ENCODE data around the gene NR2E3. TPM values are rescaled to one million over a fixed set of nuclear protein-coding genes. Genes with fewer than 3 reads are reported as not detected.

Gene NR2E3
- total RNA-seq, 1 experiment from 2014 or later, result 0.37 TPM

GRCh38 chr15:71789616-71790015 is 20.7 kb upstream of the NR2E3 start:
- no peak for DNase-seq (ENCODE audit: extremely low read depth, low read depth)

DNA sequence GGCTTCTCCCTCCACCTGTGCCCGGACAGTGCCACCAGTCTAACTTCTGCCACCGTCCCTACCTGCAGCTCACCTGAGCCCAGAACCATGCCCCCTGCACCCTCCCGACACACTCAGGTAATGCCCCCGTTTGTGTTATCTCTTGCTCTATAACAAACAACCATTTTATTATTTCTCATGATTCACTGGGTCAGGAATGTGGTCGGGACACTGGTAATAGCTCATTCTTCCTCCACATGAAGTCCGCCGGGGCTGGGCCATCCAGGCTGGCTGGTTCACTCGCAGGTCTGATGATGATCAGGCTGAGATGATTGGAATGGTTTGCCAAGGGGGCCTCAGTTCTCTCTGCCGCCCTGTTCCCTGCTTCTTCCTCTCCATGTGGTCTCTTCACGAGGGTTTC is 20.3 kb upstream of the NR2E3 start:
- DNase-seq (ENCODE audit: extremely low read depth, low read depth), result no peak

DNA sequence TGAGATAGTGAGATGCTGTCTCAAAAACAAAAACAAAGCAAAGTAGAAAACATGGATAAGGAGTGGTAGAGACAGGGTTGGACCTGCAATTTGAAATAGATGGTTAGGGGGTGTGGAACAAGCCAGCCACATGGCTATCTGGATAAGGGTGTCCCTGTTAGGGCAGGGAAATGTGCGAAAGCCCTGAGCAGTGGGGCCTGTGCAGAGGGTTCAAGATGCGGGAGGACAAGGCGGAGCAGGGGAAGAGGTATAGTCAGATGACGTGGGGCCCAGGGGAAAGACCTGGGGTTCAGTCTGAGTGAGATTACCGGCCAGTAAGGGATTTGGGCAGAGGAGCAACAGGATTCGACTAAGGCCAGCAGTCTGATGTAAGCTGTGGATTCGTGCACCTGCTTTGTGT is 18.4 kb upstream of the NR2E3 start:
- DNase-seq (ENCODE audit: extremely low read depth, low read depth), result no peak

- DNase-seq (ENCODE audit: extremely low read depth, low read depth), result no peak
Measured at GRCh38 chr15:71792521-71792920, 17.8 kb upstream of the NR2E3 start.

GRCh38 chr15:71798641-71799040 is 11.7 kb upstream of the NR2E3 start:
- no peak for DNase-seq (ENCODE audit: extremely low read depth, low read depth)

- DNase-seq (ENCODE audit: extremely low read depth, low read depth), result no peak
Measured at GRCh38 chr15:71800190-71800589, 10.2 kb upstream of the NR2E3 start.

DNA sequence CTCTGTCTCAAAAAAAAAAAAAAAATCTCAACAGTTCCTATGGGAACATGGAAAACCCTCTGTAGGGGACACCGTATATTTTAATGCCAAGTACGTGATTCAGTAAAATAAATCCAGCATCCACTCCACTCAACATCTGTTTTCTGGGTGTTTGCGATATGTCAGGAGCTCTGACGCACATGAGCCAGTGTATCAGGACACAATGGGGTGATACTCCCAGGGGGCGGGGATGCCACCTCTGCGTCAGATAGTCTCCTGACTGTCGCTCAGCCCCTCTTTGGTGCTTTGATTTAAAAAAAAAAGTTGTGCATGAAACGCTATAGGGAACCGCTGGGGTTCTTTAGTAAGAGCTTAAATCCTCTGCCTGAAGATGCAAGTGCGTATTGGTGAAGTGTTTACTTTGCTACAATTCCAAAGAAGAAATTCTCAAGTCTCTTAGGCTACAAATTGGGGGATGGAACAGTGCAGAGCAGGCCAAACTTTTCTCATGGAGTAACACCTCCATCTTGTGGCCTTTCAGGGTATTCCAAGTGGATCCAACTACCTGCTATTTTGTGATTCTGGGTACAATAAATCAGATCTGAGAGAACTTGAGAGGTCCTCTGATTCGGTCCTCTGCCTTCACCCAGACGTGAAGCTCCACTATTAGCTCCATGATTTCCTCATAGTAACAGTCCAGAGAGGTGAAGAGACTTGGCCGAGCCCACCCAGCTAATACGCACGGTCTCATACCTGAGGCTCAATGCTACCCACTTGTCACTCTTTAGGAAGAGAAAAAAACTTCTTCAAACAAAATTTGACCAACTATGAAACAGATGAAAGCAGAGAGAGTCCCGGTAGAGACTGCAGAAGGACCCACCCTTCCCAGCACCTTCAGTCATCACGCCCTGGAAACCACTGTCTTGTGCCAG is 9.3 kb upstream of the NR2E3 start:
- DNase-seq (ENCODE audit: extremely low read depth, low read depth), result peak; percentile 71

DNA sequence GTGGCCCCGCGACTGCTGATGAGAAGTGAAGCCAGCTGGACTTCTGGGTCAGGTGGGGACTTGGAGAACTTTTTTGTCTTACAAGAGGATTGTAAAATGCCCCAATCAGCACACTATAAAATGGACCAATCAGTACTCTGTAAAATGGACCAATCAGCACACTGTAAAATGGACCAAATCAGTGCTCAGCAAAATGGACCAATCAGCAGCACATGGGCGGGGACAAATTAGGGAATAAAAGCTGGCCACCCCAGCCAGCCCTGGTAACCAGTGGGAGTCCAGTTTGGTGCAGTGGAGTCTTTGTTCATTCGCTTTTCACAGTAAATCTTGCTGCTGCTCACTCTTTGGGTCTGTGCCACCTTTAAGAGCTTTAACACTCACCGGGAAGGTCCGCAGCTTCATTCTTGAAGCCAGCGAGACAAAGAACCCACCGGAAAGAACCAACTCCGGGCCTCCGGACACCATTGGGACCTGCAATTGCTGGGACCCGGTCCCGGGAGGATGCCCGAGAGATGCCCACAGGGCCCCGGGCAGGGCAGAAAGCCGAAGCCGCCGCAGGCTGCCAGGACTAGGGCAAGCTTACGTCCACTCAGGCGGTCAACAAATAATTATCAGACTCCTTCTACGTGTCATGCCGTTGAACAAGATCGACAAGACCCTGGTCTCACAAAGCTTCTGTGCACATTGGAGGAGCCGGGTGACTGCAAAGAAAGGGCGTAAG is 8.3 kb upstream of the NR2E3 start:
- no peak for DNase-seq (ENCODE audit: extremely low read depth, low read depth)

DNA sequence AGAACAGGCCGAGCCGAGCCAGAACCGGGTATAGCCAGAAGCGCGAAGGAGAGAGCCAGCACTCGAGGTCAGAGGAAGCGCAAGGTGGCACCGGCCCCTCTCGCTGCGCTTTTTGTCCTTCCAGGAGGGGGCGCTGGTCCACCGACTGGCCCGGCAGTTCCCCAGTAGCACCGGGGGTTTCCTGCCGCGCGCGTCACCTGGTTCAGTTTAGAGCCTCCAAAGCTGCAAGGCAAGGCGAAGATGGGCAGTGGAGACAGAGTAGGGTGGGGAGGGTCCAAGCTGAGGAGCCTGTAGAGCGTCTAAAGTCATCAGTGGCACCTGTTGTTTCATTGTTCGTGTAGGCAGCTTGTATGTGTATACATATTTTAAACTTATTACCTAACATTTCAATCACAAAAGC is 7.6 kb upstream of the NR2E3 start:
- DNase-seq (ENCODE audit: extremely low read depth, low read depth), result no peak

DNA sequence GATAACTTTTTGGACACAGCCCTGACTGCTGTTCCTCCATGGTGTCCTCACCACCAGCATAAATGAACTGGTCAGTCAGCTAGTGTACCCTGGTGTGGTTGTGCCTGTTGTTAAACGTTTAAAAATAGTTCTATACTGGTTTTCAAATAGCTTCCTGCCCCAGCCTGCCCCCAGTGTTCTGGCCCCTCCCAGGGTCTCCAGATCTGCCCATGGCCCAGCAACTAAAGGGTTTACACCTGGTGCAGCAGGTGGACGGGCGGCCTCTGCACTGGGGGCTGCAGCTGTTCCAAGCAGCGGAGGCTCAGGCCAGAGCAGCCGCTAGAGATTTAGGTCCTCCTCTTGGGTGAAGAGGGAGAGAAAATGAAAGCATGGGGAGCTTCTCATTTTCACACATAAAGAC is 6.1 kb upstream of the NR2E3 start:
- no peak for DNase-seq (ENCODE audit: extremely low read depth, low read depth)

GRCh38 chr15:71804695-71805470 is 5.5 kb upstream of the NR2E3 start:
- no peak for DNase-seq (ENCODE audit: extremely low read depth, low read depth)

DNA sequence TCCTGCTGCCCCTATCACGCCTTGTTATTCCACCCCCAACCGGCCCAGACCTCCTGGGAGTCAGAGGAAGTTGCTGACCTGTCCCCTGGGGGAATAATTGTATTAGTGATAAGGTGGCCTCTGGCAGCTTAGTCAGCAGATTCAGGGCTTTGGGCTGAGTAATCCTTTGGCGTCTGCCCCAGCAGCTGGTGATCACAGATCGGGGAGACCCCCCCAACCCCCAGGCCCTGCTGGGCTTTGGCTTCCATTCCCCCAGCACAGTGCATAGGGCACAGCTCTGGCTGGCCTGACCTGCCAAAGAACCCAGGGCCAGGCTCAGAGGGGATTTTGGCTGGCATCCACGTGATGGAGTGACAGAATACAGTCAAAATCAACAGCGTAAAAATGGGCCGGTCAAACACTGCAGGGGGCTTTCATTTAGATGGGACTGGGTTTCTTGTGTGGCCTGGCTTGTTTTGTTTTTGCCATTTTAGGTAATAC is 3.9 kb upstream of the NR2E3 start:
- DNase-seq (ENCODE audit: extremely low read depth, low read depth), result no peak

DNA sequence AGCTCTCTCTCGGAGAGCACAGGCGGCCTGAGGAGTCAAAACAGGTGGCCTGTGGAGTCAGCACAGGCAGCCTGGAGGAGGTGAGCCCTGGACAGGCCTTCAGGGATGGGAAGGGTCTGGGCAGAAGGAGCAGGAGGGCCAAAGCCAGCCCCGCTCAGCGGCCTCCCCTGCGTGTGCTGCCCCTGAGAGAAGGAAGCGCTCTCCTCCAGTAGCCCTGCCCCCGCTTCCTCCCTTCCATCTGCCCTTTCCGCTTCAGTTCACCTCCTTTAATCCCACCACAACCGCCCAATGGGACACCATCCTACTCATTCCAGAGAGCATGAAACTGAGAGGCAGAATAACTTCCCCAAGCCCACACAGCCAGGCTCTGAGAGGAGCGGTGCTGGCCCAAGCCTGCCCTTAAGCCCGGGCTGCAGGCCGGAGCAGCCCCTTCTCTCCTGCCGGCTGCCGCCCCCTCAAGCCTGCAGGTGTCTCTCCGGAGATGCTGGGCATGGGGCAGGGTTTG is 3.2 kb upstream of the NR2E3 start:
- DNase-seq (ENCODE audit: extremely low read depth, low read depth), result no peak

DNA sequence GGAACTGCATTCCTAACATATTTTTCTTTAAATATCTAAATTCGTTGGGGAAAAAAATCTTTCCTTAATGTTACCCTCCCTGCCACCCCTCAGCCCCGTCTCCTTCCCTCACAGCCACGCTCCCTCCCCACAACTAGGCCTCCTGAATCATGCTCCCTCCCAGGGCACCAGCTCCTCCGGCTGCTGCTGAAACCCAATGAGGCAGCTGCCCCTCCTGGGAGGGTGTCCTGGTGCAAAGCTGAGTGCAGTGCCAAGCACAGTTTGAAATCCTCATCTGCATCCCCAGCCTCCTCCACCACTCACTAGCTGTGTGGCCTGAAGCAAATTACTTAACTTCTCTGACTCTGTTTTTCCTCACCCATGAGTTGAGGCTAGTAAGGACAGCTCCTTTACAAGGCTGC is 2.7 kb upstream of the NR2E3 start:
- no peak for DNase-seq (ENCODE audit: extremely low read depth, low read depth)

DNA sequence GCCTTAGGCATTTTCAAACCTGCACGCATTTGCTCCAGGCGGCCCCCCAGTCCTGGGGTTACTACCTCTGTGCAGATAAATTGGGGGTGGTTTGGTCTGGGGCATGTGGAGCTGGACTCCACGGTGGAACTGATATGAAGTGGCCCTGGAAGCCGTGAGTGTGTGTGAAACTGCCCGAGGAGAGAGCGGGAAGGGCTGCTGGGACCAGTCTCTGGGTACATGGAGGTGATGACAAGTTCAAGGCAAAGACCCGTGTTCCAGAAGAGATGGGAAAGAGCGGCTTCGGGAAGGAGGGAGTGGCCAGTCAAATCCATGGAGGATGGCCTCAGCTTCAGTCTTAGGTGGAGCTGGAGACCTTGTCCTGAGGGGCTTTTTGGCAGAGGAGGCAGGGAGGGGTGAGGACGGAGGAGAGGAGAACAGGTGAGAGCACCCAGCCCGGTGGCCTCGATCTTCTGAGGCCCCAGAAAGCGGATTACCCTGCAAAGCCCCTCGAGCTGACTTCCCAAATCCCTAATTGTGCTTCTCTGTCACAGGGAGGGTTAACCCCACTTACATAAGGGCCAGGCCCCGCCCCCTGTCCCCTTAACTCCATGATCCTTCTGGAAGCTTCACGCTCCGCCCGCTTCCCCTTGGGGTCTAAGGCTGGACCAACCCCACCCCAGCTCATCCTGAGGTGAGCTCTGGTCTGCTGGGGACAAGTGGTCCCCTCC is 1.9 kb upstream of the NR2E3 start:
- DNase-seq (ENCODE audit: extremely low read depth, low read depth), result no peak

DNA sequence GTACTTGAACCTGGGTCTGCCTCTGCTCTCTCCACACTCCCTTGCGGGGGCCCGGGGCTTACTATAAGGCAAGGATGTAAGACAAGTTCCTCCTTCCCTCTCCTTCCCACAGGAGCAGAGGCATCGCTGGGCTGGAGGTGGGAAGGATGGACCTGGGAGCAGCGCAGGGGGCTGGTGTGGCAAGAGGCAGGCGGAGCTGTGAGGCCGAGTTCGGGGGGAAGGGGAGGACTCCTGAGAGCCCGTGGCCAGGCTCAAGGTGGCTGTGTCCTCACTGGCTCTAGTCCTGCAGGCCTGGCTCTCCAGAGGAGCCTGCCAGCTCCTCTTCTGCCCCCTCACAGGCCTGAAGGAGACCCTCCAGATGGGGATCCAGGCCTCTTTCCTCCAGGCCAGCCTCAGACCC is 1.0 kb upstream of the NR2E3 start:
- no peak for DNase-seq (ENCODE audit: extremely low read depth, low read depth)

GRCh38 chr15:71811036-71811736 is 832 bp downstream of the NR2E3 start:
- no peak for DNase-seq (ENCODE audit: extremely low read depth, low read depth)

GRCh38 chr15:71811752-71812735 is 1.7 kb downstream of the NR2E3 start:
- no peak for DNase-seq (ENCODE audit: extremely low read depth, low read depth)

Data from NCI-H460 (cell line).